HEK293 (cell line): Measurements from ENCODE around the gene NOG.

ENCODE experiments used
- CTCF ChIA-PET: fragments of 350-600 bp; formaldehyde crosslinking; extraction: SDS; loops from one replicate; lab custom pipeline; 2021; ENCODE audit warnings: antibody characterized with exemption; lab: Yijun Ruan, JAX
- POLR2A ChIA-PET: fragments of 300-600 bp; formaldehyde crosslinking; extraction: SDS; loops from one replicate; lab custom pipeline; 2020; ENCODE audit warnings: antibody characterized with exemption, inconsistent platforms; lab: Yijun Ruan, JAX
- H3K27ac ChIP-seq: fragments of 200-500 bp; sonication (Bioruptor generic); 2 replicates; pipeline ENCODE4 v1.5.1; 2014; ENCODE audit warnings: low read depth, low read length, control low read depth, inconsistent platforms; ENCODE audit errors: extremely low read depth
- H3K36me3 ChIP-seq, 2 experiments: fragments of 200-500 bp in 1 of 2; sonication (Bioruptor generic) in 1 of 2; 1 replicate in 1 of 2; 2 replicates in 1 of 2; pipeline ENCODE4 v1.5.1; 2014 to 2017; ENCODE audit warnings: inconsistent platforms in 2 of 2, low read length in 2 of 2; ENCODE audit not compliant: control insufficient read depth in 2 of 2, insufficient read depth in 1 of 2
- H3K4me1 ChIP-seq: fragments of 200-500 bp; sonication (Bioruptor generic); 2 replicates; pipeline ENCODE4 v1.5.1; 2014; ENCODE audit warnings: mild to moderate bottlenecking, low read length, inconsistent platforms; ENCODE audit not compliant: control insufficient read depth, insufficient read depth
- H3K4me3 ChIP-seq: 2 replicates; pipeline ENCODE4 v1.5.1; 2011; ENCODE audit warnings: low read depth, mild to moderate bottlenecking, control low read depth, low read length, moderate library complexity
- H3K9me3 ChIP-seq: fragments of 200-500 bp; sonication (Bioruptor generic); 2 replicates; pipeline ENCODE4 v1.5.1; 2014; ENCODE audit warnings: low read depth, low read length, inconsistent platforms; ENCODE audit not compliant: control insufficient read depth, insufficient read depth
- BCL11A ChIP-seq: fragments of 450-650 bp; formaldehyde crosslinking; IDR thresholded peaks from 2 replicates; pipeline ENCODE4 v1.5.1; 2016; ENCODE audit warnings: low read depth, missing biosample characterization, missing genetic modification characterization
- IKZF3 ChIP-seq: fragments of 450-650 bp; IDR thresholded peaks from 2 replicates; pipeline ENCODE4 v1.5.0; 2018; ENCODE audit warnings: missing biosample characterization, mild to moderate bottlenecking, missing genetic modification characterization, moderate library complexity
- OVOL3 ChIP-seq: fragments of 450-650 bp; formaldehyde crosslinking; IDR thresholded peaks from 2 replicates; pipeline ENCODE4 v1.5.1; 2016; ENCODE audit warnings: missing biosample characterization, missing genetic modification characterization
- SCRT2 ChIP-seq: fragments of 450-650 bp; formaldehyde crosslinking; IDR thresholded peaks from 2 replicates; pipeline ENCODE4 v1.5.1; 2016; ENCODE audit warnings: missing biosample characterization, missing genetic modification characterization
- SP7 ChIP-seq: fragments of 450-650 bp; formaldehyde crosslinking; IDR thresholded peaks from 2 replicates; pipeline ENCODE4 v1.5.1; 2016; ENCODE audit warnings: missing biosample characterization, missing genetic modification characterization
- YY1 ChIP-seq: fragments of 450-650 bp; formaldehyde crosslinking; IDR thresholded peaks from 2 replicates; pipeline ENCODE4 v1.5.1; 2018; ENCODE audit warnings: missing biosample characterization, missing genetic modification characterization
- YY2 ChIP-seq: fragments of 450-650 bp; formaldehyde crosslinking; IDR thresholded peaks from 2 replicates; pipeline ENCODE4 v1.5.1; 2016; ENCODE audit warnings: missing biosample characterization, missing genetic modification characterization
- ZNF10 ChIP-seq: fragments of 450-650 bp; formaldehyde crosslinking; IDR thresholded peaks from 2 replicates; pipeline ENCODE4 v1.5.1; 2017; ENCODE audit warnings: missing biosample characterization, missing genetic modification characterization
- ZNF132 ChIP-seq: fragments of 450-650 bp; formaldehyde crosslinking; IDR thresholded peaks from 2 replicates; pipeline ENCODE4 v1.5.1; 2017; ENCODE audit warnings: missing biosample characterization, missing genetic modification characterization, borderline replicate concordance
- ZNF19 ChIP-seq: fragments of 450-650 bp; formaldehyde crosslinking; IDR thresholded peaks from 2 replicates; pipeline ENCODE4; 2016; ENCODE audit warnings: missing biosample characterization, missing genetic modification characterization, low read depth
- ZNF2 ChIP-seq: fragments of 450-650 bp; formaldehyde crosslinking; IDR thresholded peaks from 2 replicates; pipeline ENCODE4 v1.5.1; 2016; ENCODE audit warnings: missing biosample characterization, missing genetic modification characterization
- ZNF366 ChIP-seq: fragments of 450-650 bp; formaldehyde crosslinking; conservative IDR thresholded peaks from 2 replicates; pipeline ENCODE4 v1.5.1; 2016; ENCODE audit warnings: missing biosample characterization, missing genetic modification characterization
- ZNF521 ChIP-seq: fragments of 450-650 bp; formaldehyde crosslinking; IDR thresholded peaks from 2 replicates; pipeline ENCODE4 v1.5.1; 2017; ENCODE audit warnings: missing biosample characterization, mild to moderate bottlenecking, missing genetic modification characterization
- ZNF529 ChIP-seq: fragments of 450-650 bp; formaldehyde crosslinking; IDR thresholded peaks from 2 replicates; pipeline ENCODE4 v1.5.1; 2017; ENCODE audit warnings: missing genetic modification characterization, missing biosample characterization; ENCODE audit not compliant: insufficient replicate concordance
- ZNF549 ChIP-seq: fragments of 450-650 bp; IDR thresholded peaks from 2 replicates; pipeline ENCODE4 v1.5.1; 2018; ENCODE audit warnings: missing biosample characterization, missing genetic modification characterization, mild to moderate bottlenecking, inconsistent platforms, moderate library complexity
- ZSCAN23 ChIP-seq: fragments of 450-650 bp; formaldehyde crosslinking; IDR thresholded peaks from 2 replicates; pipeline ENCODE4 v1.5.1; 2016; ENCODE audit warnings: missing biosample characterization, missing genetic modification characterization
- TF ChIP-seq, protein P1 (sequence below): fragments of 450-650 bp; formaldehyde crosslinking; IDR thresholded peaks from 2 replicates; pipeline ENCODE4 v1.5.1; 2016; ENCODE audit warnings: missing biosample characterization, missing genetic modification characterization
- TF ChIP-seq, protein P2 (sequence below): fragments of 450-650 bp; formaldehyde crosslinking; IDR thresholded peaks from 2 replicates; pipeline ENCODE4 v1.5.1; 2016; ENCODE audit warnings: missing biosample characterization, missing genetic modification characterization

NOG gene

DNA sequence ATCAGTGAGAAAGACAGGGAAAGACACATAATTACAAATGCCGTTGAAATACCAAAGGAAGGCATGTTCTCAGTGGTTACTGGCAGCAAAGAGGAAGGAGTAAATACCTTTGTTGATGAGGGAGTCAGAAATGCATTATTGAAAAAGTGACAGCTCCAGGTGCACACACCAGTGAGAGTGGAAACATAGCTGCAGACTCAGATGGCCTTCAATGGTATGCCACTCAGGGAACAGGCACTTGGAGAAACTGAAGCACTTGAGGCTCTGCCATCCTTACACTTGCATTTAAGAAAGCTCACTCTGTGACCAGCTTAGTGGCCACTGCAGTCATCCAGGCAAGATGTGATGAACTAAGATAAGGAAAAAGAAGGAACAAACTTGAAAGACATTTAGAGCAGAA, 29.9 kb downstream of the NOG start:
- ChIA-PET POLR2A (no interaction called here), CTCF (interaction anchor here (0.7 to 1.6 kb wide), 3 partner anchors 57 to 358 kb away, joined by 3 to 4 read pairs (median 3); no protein-coding TSS in a partner anchor)
- no peak overlapping the region for H3K4me3 ChIP-seq
- TF ChIP-seq ZNF19 (tag by site-specific recombination): no peak
- TF ChIP-seq, protein P1, sequence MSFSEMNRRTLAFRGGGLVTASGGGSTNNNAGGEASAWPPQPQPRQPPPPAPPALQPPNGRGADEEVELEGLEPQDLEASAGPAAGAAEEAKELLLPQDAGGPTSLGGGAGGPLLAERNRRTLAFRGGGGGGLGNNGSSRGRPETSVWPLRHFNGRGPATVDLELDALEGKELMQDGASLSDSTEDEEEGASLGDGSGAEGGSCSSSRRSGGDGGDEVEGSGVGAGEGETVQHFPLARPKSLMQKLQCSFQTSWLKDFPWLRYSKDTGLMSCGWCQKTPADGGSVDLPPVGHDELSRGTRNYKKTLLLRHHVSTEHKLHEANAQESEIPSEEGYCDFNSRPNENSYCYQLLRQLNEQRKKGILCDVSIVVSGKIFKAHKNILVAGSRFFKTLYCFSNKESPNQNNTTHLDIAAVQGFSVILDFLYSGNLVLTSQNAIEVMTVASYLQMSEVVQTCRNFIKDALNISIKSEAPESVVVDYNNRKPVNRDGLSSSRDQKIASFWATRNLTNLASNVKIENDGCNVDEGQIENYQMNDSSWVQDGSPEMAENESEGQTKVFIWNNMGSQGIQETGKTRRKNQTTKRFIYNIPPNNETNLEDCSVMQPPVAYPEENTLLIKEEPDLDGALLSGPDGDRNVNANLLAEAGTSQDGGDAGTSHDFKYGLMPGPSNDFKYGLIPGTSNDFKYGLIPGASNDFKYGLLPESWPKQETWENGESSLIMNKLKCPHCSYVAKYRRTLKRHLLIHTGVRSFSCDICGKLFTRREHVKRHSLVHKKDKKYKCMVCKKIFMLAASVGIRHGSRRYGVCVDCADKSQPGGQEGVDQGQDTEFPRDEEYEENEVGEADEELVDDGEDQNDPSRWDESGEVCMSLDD (tag by site-specific recombination): no peak
- TF ChIP-seq ZNF529 (tag by site-specific recombination): no peak
- no peak for TF ChIP-seq OVOL3 (tag by site-specific recombination)
- TF ChIP-seq ZNF132 (tag by site-specific recombination): no peak
- TF ChIP-seq ZNF2: no peak
- TF ChIP-seq YY1 (tag by site-specific recombination): no peak
- TF ChIP-seq, protein P2, sequence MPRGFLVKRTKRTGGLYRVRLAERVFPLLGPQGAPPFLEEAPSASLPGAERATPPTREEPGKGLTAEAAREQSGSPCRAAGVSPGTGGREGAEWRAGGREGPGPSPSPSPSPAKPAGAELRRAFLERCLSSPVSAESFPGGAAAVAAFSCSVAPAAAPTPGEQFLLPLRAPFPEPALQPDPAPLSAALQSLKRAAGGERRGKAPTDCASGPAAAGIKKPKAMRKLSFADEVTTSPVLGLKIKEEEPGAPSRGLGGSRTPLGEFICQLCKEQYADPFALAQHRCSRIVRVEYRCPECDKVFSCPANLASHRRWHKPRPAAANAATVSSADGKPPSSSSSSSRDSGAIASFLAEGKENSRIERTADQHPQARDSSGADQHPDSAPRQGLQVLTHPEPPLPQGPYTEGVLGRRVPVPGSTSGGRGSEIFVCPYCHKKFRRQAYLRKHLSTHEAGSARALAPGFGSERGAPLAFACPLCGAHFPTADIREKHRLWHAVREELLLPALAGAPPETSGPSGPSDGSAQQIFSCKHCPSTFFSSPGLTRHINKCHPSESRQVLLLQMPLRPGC: no peak
- no peak for TF ChIP-seq YY2 (tag by site-specific recombination)
- TF ChIP-seq SP7 (tag by site-specific recombination): no peak
- no peak for TF ChIP-seq ZNF10 (tag by site-specific recombination)
- no peak for TF ChIP-seq SCRT2 (tag by site-specific recombination)
- TF ChIP-seq ZNF549 (tag by site-specific recombination): no peak
- no peak for TF ChIP-seq ZNF521
- TF ChIP-seq ZSCAN23 (tag by site-specific recombination): no peak
- no peaks in the 10 kb centered on the region for H3K9me3 ChIP-seq
- H3K27ac ChIP-seq: no peak overlapping the region
- H3K36me3 ChIP-seq: no peaks in the 10 kb centered on the region
- no peaks in the 10 kb centered on the region for H3K4me1 ChIP-seq

DNA sequence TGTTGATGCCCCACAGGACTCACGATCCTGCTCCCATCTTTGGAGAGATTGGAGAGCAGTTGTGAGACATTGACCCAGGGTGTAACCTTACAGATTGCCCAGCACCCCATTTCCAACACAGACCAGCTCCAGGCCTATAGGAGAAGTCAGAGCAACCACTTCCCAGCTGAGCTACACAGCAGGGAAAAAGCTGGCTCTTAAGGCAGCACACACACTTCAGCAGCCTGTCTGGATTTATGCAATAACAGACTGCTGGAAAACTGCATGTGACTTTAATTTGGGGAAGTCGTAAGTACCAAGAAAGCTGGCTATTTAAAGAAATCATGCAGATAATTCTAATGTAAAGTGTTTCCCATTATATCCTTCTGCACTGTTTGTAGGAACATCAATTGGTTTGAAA, 30.8 kb downstream of the NOG start:
- TF ChIP-seq IKZF3 (tag by site-specific recombination): no peak
- H3K9me3 ChIP-seq: no peaks in the 10 kb centered on the region
- ChIA-PET CTCF (interaction anchor here (0.6 to 1.3 kb wide), 5 partner anchors 12 to 342 kb away, joined by 3 to 4 read pairs (median 3); no protein-coding TSS in a partner anchor), POLR2A (no interaction called here)
- no peaks in the 10 kb centered on the region for H3K36me3 ChIP-seq
- no peak overlapping the region for H3K4me3 ChIP-seq
- no peaks in the 10 kb centered on the region for H3K4me1 ChIP-seq
- no peak overlapping the region for H3K27ac ChIP-seq

DNA sequence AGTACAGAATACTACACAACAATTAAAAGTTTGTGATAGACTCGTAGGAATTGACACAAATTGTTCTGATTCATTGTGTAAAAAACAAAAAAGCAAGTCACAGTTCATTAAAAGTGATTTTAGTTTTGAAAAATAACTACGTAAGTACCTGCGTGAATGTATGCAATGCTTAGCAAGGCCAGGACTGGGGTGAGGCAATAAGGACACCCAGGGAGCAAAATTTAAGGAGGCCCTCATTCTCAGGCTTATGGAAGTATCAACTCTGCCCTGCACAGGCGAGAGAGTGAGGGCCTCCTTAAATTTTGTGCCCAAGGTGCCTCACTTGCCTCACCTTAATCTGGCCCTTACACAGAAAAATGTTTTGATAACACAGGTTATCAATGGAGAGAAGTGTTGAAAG, 31.4 kb downstream of the NOG start:
- Histone ChIP-seq H3K4me1 (no peaks in the 10 kb centered on the region), H3K27ac (no peak overlapping the region), H3K9me3 (no peaks in the 10 kb centered on the region), H3K36me3 (no peaks in the 10 kb centered on the region)
- POLR2A ChIA-PET: no interaction called here
- CTCF ChIA-PET: interaction anchor here (0.6 to 1.3 kb wide), 3 partner anchors 11 to 343 kb away, joined by 3 to 4 read pairs (median 4); no protein-coding TSS in a partner anchor
- TF ChIP-seq ZNF366 (tag by site-specific recombination) (no peak), BCL11A (tag by site-specific recombination) (no peak)
- TF ChIP-seq, all 188 proteins: peak for 0
- H3K4me3 ChIP-seq: no peak overlapping the region
